A673 (cell line): Measurements from ENCODE around the gene TGM2.

Source experiments
- EZH2 ChIP-seq: fragments of 200-600 bp; sonication (generic); IDR thresholded peaks from 2 replicates; pipeline ENCODE4 v1.6.1; 2017; ENCODE audit warnings: borderline replicate concordance, low read depth, mild to moderate bottlenecking, mixed read lengths, antibody characterized with exemption, low read length; ENCODE audit not compliant: poor library complexity, severe bottlenecking
- TF ChIP-seq, protein P1 (sequence below): fragments of 300-800, 200-600 bp; sonication (generic); conservative IDR thresholded peaks from 2 replicates; pipeline ENCODE4 v1.5.1; 2017; ENCODE audit warnings: low read depth, mild to moderate bottlenecking, antibody characterized with exemption, low read length, moderate library complexity, mixed read lengths

DNA sequence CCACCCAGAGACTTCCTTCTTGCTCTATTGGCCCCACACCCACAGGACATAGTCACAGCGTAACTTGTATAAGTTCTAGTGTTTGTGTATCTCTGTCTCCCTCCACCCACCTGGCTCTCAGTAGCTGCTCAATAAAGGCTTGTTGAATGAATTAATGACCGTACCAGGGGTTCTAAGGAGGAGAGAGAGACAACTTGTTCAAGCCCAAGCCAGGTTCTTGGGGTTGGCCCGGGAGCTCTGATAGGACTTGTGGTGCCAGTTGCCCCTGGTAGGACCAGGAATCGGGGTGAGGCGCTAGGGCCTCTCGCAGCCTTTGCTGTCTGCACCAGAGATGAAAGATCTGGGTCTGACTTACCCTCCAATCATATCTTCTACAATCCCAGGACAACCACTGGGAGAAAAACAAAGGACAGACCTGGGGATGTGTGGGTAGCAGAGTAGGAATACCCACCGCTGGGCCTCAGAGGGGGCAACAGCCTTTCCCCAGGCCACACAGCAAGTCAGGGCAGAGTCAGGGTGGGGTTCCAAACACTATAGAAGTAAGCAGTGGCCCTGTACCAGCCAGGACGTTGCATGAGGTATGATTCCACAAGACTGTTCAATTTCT, 5.3 kb upstream of the TGM2 start:
- TF ChIP-seq, protein P1, sequence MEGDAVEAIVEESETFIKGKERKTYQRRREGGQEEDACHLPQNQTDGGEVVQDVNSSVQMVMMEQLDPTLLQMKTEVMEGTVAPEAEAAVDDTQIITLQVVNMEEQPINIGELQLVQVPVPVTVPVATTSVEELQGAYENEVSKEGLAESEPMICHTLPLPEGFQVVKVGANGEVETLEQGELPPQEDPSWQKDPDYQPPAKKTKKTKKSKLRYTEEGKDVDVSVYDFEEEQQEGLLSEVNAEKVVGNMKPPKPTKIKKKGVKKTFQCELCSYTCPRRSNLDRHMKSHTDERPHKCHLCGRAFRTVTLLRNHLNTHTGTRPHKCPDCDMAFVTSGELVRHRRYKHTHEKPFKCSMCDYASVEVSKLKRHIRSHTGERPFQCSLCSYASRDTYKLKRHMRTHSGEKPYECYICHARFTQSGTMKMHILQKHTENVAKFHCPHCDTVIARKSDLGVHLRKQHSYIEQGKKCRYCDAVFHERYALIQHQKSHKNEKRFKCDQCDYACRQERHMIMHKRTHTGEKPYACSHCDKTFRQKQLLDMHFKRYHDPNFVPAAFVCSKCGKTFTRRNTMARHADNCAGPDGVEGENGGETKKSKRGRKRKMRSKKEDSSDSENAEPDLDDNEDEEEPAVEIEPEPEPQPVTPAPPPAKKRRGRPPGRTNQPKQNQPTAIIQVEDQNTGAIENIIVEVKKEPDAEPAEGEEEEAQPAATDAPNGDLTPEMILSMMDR: no peak
- no peak for TF ChIP-seq EZH2
